CD14-positive monocyte (primary cell): ENCODE measurements around the gene TMEM203. TPM values are rescaled to one million over a fixed set of nuclear protein-coding genes. Genes with fewer than 3 reads are reported as not detected.
A peak's percentile ranks its signal among the peaks of the same experiment; 100 is the strongest.

Experiments used
- DNase-seq, 3 donors: peaks; one replicate each; pipeline ENCODE4 v3.0.0-alpha.2; 2011 to 2022
- H2AFZ ChIP-seq: 2 replicates; pipeline ENCODE4 v1.6.0; 2012; ENCODE audit warnings: mild to moderate bottlenecking, low read depth, low read length, inconsistent platforms; ENCODE audit not compliant: insufficient read depth, poor library complexity, severe bottlenecking
- H3K27ac ChIP-seq, 2 donors: 1 replicate in 1 of 2; 2 replicates in 1 of 2; pipeline ENCODE4 v1.5.1; 2012 to 2013; ENCODE audit warnings: low read length in 2 of 2, control low read depth in 1 of 2, inconsistent platforms in 1 of 2, low read depth in 1 of 2, mild to moderate bottlenecking in 1 of 2
- H3K27me3 ChIP-seq, 2 donors: one replicate each; pipeline versions ENCODE4 v1.6.0 to v1.6.1; 2011 to 2013; ENCODE audit warnings: low read length in 2 of 2; ENCODE audit not compliant: control insufficient read depth in 2 of 2, insufficient read depth in 2 of 2
- H3K36me3 ChIP-seq, 2 donors: replicated peaks in 1 of 2; 1 replicate in 1 of 2; 2 replicates in 1 of 2; pipeline versions ENCODE4 v1.5.1 to v1.6.1; 2012 to 2013; ENCODE audit warnings: low read length in 2 of 2, control low read depth in 1 of 2, inconsistent platforms in 1 of 2, mild to moderate bottlenecking in 1 of 2; ENCODE audit not compliant: insufficient read depth in 2 of 2, control insufficient read depth in 1 of 2
- H3K4me1 ChIP-seq, 2 donors: 1 replicate in 1 of 2; 2 replicates in 1 of 2; pipeline versions ENCODE4 v1.5.1 to v1.6.1; 2012 to 2013; ENCODE audit warnings: low read length in 2 of 2, control low read depth in 1 of 2, inconsistent platforms in 1 of 2, mild to moderate bottlenecking in 1 of 2, moderate library complexity in 1 of 2; ENCODE audit not compliant: insufficient read depth in 2 of 2, control insufficient read depth in 1 of 2
- H3K4me2 ChIP-seq: replicated peaks from 2 replicates; pipeline ENCODE3; 2012; ENCODE audit warnings: low read length, moderate library complexity, mild to moderate bottlenecking; ENCODE audit not compliant: poor library complexity, severe bottlenecking; ENCODE audit errors: extremely low read depth
- H3K4me3 ChIP-seq, 3 experiments: fragments of 200-600 bp in 1 of 3; sonication (generic) in 1 of 3; replicated peaks in 1 of 3; 1 replicate in 2 of 3; 2 replicates in 1 of 3; pipeline ENCODE4 v1.5.1; 2011 to 2013; ENCODE audit warnings: low read length in 3 of 3, mild to moderate bottlenecking in 3 of 3, control low read depth in 2 of 3, low read depth in 2 of 3, inconsistent platforms in 1 of 3, moderate library complexity in 1 of 3
- H3K79me2 ChIP-seq: 2 replicates; pipeline ENCODE4 v1.6.0; 2012; ENCODE audit warnings: mild to moderate bottlenecking, control low read depth, inconsistent platforms, low read length, moderate library complexity; ENCODE audit not compliant: insufficient read depth
- H3K9ac ChIP-seq: 2 replicates; pipeline ENCODE4 v1.6.0; 2017; ENCODE audit warnings: low read length, mild to moderate bottlenecking; ENCODE audit not compliant: insufficient read depth, poor library complexity, severe bottlenecking
- H3K9me3 ChIP-seq, 2 donors: replicated peaks in 1 of 2; 1 replicate in 1 of 2; 2 replicates in 1 of 2; pipeline versions ENCODE4 v1.5.1 to v1.6.1; 2012 to 2013; ENCODE audit warnings: low read length in 2 of 2, control low read depth in 1 of 2; ENCODE audit not compliant: control insufficient read depth in 1 of 2, insufficient read depth in 1 of 2
- H4K20me1 ChIP-seq: 2 replicates; pipeline ENCODE4 v1.6.0; 2012; ENCODE audit warnings: mild to moderate bottlenecking, low read length, control low read depth, moderate library complexity; ENCODE audit not compliant: insufficient read depth
- H3K27ac Mint-ChIP-seq, 7 donors: one replicate each; pipeline ENCODE4 v1.8.0; 2020; ENCODE audit warnings: mild to moderate bottlenecking in 7 of 7, mixed read lengths in 7 of 7, moderate library complexity in 6 of 7, inconsistent platforms in 2 of 7
- H3K27me3 Mint-ChIP-seq, 3 donors: one replicate each; pipeline ENCODE4 v1.8.0; 2021 to 2022; ENCODE audit warnings: low read depth in 3 of 3, mild to moderate bottlenecking in 3 of 3, mixed read lengths in 3 of 3, moderate library complexity in 3 of 3, inconsistent platforms in 1 of 3
- H3K36me3 Mint-ChIP-seq, 2 donors: one replicate each; pipeline ENCODE4 v1.8.0; 2020; ENCODE audit warnings: mixed read lengths in 2 of 2, inconsistent platforms in 1 of 2, mild to moderate bottlenecking in 1 of 2
- H3K4me1 Mint-ChIP-seq: one replicate; pipeline ENCODE4 v1.8.0; 2020; ENCODE audit warnings: mild to moderate bottlenecking, mixed read lengths
- H3K4me3 Mint-ChIP-seq, 2 donors: one replicate each; pipeline ENCODE4 v1.8.0; 2020; ENCODE audit warnings: mild to moderate bottlenecking in 2 of 2, mixed read lengths in 2 of 2, moderate library complexity in 1 of 2
- H3K9me3 Mint-ChIP-seq, 7 donors: one replicate each; pipeline ENCODE4 v1.8.0; 2020 to 2022; ENCODE audit warnings: mixed read lengths in 7 of 7, mild to moderate bottlenecking in 6 of 7, moderate library complexity in 6 of 7, inconsistent platforms in 2 of 7
- CTCF ChIP-seq: fragments of 200-600 bp; IDR thresholded peaks from one replicate; pipeline ENCODE4 v1.8.0; 2022; ENCODE audit warnings: antibody characterized with exemption, mild to moderate bottlenecking
- WGBS: methylation state at CpG from one replicate; pipeline ENCODE4 v1.1.5; 2013; ENCODE audit warnings: missing lambda C conversion rate; ENCODE audit not compliant: insufficient coverage; 5-methylcytosine and 5-hydroxymethylcytosine counted together
- intact Hi-C, 2 donors: fragments of 100-400 bp; cut with micrococcal nuclease; formaldehyde crosslinking; loops; one replicate each; pipeline versions ENCODE4 v1.15.0 to v1.15.1; 2023
- polyA plus RNA-seq, 3 donors: library from polyadenylated mRNA; depleted of rRNA in 1 of 3; unstranded in 2 of 3; stranded (reverse) in 1 of 3; fragments of 300-500 nt in 2 of 3; fragments of >200 nt in 1 of 3; fragmentation: Illumina TruSeq in 2 of 3; gene quantifications; 1 replicate in 2 of 3; 2 replicates in 1 of 3; pipeline ENCODE4 v1.2.3, GENCODE V29; 2012 to 2021

The TMEM203 gene
- polyA plus RNA-seq, 3 donors, result 13.1 to 88.1 (median 76.1) TPM

- Mint-ChIP-seq H3K4me1 (peaks cover 11% of the 10 kb centered on the region), H3K4me3 (no peak overlapping the region), H3K27me3 (peaks cover 0 to 4% (median 0%) of the 10 kb centered on the region in 3 donors), H3K36me3 (peaks cover 32 to 69% of the 10 kb centered on the region in 2 donors), H3K27ac (no peak overlapping the region), H3K9me3 (no peaks in the 10 kb centered on the region)
- H3K4me3 ChIP-seq, result no peak overlapping the region
- peaks cover 34 to 56% of the 10 kb centered on the region in 2 donors for H3K36me3 ChIP-seq
- H3K79me2 ChIP-seq, result peaks cover 12% of the 10 kb centered on the region
- no peak for TF ChIP-seq CTCF
- no peaks in the 10 kb centered on the region for H3K9me3 ChIP-seq
- 86% methylated on average over 13 of the region's 13 CpGs for WGBS
- no peak overlapping the region for H3K9ac ChIP-seq
- H3K27me3 ChIP-seq, result no peaks in the 10 kb centered on the region
- no peak for DNase-seq
- no peak overlapping the region for H3K4me2 ChIP-seq
- H4K20me1 ChIP-seq, result no peaks in the 10 kb centered on the region
- intact Hi-C loops, result no loop called here
- no peak overlapping the region for H2AFZ ChIP-seq
- H3K27ac ChIP-seq, result no peak overlapping the region
- H3K4me1 ChIP-seq, result peaks cover 5 to 11% of the 10 kb centered on the region in 2 donors
These were observed 6.1 kb upstream of the TMEM203 start for GRCh38 chr9:137211532-137211931.

- H3K4me3 ChIP-seq, result peak overlapping the region in 1 of 3 experiments; percentile 91
- peaks cover 18 to 42% of the 10 kb centered on the region in 2 donors for H3K36me3 Mint-ChIP-seq
- H3K4me2 ChIP-seq, result peak overlapping the region; percentile 89
- H3K27ac Mint-ChIP-seq, result peak overlapping the region; percentile 8 to 96 (median 91)
- intact Hi-C loops, result no loop called here
- H3K4me3 Mint-ChIP-seq, result peak overlapping the region in 1 of 2 donors; percentile 92
- H4K20me1 ChIP-seq, result peaks cover 7% of the 10 kb centered on the region
- 92% methylated on average over 6 of the region's 7 CpGs for WGBS
- peaks cover 0 to 3% (median 0%) of the 10 kb centered on the region in 3 donors for H3K27me3 Mint-ChIP-seq
- H2AFZ ChIP-seq, result no peak overlapping the region
- peaks cover 40% of the 10 kb centered on the region for H3K4me1 Mint-ChIP-seq
- H3K9ac ChIP-seq, result no peak overlapping the region
- H3K9me3 Mint-ChIP-seq, result peaks cover 0 to 2% (median 0%) of the 10 kb centered on the region in 7 donors
- H3K9me3 ChIP-seq, result no peaks in the 10 kb centered on the region
- H3K36me3 ChIP-seq, result peaks cover 4 to 25% of the 10 kb centered on the region in 2 donors
- peaks cover 28 to 43% of the 10 kb centered on the region in 2 donors for H3K4me1 ChIP-seq
- H3K27me3 ChIP-seq, result no peaks in the 10 kb centered on the region
- peaks cover 56% of the 10 kb centered on the region for H3K79me2 ChIP-seq
- H3K27ac ChIP-seq, result peak overlapping the region in 1 of 2 donors; percentile 92
- DNase-seq, result no peak
- TF ChIP-seq CTCF, result no peak
These were observed 1.2 kb upstream of the TMEM203 start for GRCh38 chr9:137206602-137207001.
